NCI-H146 (cell line): Measurements from ENCODE around the gene TP53I11.

Experiments used
- DNase-seq: peaks from one replicate; lab custom pipeline; 2025; lab: John Stamatoyannopoulos, UW

The TP53I11 gene

DNA sequence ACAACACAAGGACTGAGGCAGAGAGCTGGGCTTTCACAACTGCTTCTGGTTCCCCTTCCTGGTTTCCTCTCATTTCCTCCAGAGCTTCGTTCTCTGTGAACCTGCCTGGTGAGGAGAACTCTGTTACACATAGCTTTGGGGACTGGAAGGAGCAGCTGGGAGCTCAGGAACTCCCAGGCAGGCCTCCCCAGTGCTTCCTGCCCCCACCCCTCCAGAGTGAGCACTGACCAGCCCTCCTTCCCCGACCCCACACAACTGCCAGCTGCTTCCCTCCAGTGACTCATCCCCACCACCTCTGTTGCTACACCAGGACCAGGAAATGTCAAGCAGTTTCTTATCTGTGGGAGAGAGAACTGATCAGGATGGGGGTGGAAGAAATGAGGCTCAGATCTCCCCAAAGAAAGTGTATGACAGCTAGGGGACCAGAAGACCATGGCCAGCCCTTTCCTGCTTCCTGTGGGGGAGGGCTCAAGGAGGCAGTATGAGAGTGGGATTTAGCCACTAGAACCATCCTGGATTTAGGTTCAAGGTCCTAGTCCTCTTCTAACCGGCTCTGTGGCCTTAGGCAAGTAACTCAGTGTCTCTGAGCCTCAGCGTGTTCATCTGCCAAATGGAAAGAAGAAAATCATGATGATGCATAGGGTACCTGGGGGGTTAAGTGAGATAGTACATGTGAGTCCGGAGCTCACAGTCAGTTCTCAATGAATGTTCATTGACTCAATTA, 4.5 kb upstream of the TP53I11 start:
- DNase-seq, result peak; percentile 31

DNA sequence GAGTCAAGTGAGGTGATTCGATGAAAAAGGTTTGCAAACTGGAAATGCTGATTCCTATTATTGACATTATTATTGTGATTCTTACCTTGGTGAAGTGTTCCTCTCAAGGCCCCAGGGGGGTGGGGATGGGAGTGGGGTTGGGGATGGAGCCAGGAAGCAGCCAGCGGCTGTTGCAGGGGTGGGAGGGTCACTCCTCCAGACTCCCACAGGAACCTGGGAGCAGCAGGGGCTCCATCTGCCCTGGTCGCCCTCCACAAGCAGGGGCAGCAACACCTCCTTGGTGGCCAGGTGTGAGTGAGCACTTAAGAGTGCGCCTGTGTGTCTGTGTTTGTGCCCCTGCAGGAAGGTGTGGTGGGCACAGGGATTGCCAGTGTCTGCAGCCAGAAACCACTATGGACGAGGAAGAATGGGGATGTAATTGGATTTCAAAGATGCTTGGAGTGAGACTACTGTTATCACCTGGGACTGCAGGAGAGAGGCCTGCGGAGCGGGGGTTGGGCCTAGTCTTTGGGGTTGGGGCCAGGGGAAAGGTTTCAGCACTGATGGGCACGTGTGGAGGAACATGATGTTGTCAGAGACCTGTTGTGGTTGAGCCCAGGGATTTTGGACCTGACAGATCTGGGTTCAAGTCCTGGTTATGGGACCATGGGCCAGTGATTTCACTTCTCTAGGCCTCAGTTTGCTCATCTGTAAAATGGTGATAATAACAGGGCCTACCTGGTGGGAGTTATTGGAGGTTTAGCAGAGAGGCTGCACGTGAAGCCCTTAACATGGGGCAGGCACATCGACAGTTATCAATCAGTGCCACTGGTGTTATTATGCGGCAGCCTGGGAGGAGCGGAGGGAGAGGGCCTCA, 3.6 kb upstream of the TP53I11 start:
- DNase-seq, result no peak

DNA sequence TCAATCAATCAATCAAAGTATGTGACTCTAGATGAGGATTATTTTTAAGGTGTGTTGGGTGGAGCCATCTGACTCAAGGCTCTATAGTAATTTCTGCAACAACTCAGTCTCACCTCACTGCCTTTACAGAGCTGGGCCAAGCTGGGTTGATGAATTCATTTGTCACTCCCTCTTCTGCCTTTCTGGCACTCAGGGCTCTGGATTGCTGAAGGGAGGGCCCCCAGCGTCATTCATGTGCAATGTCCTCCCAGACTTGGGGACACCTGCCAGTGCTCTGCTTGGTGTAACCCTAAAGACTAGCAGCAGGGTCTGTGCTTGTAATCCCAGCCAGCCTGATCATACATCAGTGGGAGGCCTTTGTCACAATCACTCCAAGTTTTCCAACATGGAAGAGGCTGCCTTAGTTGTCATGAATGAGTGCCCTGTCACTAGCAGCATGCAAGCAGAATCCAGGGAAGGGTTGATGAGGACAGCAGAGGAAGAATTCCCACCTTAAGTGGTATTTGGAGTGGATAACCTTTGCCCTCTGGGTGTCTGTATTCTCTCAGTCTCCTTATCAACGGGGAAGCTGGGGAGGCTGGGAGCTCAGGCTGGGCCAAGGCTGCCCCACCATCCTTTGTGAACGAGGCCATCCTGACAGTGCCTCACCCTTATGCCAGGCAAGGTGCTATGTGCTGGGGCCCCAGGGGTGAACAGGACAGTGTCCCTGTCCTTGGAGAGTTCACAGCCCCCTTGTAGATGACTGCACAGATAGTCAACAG, 2.0 kb upstream of the TP53I11 start:
- no peak for DNase-seq

DNA sequence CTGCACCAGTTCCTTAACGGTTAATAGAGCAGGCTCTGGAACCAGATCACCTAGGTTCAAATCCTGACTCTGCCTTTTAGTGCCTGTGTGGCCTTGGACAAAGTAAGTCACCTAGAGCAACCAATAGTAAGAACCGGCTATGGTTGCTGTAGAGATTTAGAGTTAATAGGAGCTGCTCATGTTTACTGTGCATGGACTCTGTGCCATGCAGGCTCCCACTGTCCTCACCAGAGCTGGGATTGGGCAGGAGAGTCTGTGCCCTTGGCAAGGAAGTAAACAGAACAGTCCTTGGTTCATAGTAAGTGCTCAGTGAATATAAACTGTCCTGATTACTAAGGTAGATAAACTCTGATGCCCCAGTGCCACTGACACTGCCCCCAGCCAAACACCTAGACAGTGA, 1.4 kb upstream of the TP53I11 start:
- no peak for DNase-seq

DNA sequence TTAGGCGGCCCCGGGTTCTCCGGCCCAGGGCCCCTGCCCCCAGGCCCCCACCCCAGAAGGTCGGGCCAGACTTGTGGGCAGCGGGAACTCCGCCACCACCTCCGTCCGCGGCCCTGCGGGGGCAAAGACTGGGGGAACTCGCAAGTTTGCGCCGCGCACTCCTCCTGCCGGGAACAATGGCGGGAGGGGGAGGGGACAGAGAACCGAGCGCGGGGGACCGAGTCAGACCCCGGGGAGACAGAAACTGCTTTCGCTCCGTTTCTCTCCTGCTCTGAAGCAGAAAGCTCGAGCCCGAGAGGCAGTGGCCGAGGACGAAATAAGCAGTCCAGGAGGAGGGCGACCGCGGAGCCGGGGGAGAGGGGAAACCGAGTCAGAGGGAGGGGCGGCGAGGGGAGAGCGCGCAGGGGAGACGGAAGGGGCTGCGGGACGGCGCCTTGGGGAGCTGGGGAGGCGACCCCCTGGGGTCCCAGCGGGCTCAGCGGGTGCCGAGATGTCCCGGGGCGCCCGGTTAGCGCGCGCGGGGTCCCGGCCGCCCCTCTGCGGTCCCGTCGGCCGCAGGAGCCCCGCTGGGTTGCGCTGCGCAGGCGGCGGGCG, 555 bp downstream of the TP53I11 start:
- peak; percentile 52 for DNase-seq

DNA sequence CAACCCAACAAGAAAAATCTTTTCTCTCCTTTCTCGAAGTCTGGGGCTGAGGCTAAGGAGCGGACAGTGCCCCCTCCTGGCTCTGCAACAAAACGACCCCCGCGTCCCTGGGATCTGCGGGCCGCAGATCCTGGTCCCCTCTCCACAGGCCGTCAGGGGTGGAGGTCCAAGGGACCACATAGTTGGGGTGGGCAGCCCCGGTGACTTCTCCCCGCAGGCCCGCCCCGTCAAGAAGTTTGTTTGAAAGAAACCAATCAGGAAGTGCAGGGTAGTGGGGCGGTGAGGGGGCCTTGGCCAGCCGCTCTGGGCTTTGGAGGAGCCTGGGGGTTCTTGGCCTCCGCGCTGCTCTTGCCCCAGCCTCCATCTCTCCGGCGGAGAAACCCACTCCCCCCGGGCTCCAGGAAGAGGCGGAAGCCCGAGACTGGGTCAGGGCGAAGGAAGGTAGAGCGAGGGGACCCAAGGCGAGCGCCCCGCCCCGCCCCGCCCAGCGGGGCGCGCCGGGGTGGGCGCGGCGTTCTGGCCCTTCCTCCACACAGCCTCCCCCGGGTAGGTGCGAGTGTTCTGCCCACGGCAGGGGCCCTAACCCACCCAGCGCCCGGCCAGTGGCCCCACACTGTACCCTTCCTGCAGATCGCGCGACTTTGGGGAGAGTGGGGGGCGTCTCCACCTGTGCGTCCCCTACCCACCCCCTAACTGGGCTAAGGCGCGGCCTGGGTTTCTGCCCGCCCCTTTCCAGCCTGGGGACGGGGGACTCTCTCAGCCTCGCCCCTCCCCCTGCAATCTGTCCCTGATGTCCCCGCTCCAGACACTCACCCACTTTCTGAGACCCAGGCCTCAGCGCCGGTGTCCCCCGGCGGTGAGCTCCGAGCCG, 1.3 kb downstream of the TP53I11 start:
- peak; percentile 67 for DNase-seq

DNA sequence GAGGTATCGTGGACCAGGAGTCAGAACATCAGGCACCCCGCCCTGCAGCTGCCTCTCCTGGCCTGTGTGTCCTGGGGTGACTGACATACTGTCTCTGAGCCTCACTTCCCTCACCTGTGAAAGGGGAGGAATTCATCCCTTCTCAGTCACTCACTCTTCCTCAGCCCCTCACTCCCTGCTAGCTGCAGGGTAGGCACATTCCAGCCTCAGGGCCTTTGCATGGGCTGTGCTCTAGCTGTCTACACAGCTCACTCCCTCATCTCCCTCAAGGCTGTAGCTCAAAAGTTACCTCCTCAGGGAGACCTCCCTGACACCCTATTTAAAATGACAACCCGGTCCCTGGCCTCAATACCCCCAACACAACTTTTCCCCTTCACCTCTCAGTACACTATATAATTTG, 2.5 kb downstream of the TP53I11 start:
- no peak for DNase-seq

DNA sequence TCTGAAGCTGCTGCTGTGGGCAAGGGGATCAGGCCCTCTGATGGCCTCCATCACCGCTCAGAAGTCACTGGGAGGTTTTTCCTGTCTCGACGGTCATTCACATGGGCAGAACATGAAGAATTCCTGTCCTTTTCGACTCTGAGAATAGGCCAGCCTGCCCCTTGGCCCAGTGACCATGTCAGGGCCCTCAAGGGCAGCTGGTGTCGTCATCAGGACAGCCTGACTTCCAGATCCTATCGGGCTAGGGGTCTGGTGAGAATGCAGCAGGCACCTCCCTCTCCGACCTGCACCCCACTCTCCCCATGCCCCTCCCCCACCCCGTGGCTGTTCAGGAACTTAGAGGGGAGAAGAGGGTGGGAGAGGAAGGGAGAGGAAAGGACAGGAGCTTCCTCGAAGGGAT, 3.6 kb downstream of the TP53I11 start:
- DNase-seq, result no peak

DNA sequence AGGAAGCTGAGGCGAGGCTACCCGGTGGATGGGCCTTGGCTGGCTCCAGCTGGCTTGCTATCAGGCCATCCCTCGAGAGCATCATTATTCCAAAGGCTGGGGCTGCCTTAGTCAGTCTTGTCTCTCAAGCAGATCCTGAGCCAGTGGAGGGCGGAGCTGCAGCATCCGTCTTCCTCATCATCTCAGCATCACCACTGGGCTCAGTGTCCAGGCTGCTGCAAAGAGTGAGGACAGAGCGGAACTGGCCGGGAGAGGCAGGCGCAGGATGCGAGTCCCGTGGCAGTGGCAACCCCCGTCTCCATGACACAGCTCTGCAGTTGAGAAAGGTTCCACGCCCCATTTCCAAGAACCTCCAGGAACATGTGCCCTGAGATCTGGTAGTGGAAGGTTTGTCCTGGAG, 4.4 kb downstream of the TP53I11 start:
- DNase-seq, result no peak

DNA sequence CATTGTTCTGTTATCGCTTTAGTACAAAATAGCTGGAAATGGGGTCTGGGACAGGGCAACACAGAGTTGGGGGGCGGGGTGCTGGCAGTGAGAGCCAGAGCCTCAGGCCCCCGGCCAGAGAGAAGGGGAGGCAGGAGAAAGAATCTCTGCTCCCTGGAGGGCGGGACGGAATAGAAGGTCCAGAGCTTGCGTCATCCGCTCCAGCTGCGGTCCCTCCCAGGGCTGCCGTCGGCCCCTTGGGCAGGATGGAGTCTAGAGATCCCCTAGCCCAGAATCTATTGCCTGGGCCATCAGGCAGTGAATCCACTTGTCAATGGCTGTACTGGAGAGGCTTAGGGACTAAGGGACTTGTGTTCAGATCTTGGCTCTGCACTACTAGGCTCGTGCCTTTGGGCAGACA, 5.0 kb downstream of the TP53I11 start:
- DNase-seq, result no peak

DNA sequence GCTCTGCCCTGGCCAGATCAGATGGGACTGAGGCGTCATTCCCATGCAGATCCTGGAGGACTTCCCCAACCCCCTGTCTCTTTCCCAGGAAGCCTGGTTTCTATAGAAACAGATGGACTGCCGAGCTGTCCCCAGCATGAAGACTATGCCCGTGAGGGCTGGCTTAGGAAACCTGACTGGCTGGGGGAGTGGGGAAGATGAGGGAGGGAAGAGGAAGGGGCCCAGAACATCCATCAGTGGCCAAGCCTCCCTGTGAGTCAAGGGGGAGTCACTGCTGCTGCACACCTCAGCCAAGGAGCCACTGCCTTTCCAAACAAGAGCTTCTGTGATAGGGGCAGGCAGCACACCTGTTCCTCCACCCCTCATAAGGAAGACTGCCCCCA, 5.8 kb downstream of the TP53I11 start:
- no peak for DNase-seq

DNA sequence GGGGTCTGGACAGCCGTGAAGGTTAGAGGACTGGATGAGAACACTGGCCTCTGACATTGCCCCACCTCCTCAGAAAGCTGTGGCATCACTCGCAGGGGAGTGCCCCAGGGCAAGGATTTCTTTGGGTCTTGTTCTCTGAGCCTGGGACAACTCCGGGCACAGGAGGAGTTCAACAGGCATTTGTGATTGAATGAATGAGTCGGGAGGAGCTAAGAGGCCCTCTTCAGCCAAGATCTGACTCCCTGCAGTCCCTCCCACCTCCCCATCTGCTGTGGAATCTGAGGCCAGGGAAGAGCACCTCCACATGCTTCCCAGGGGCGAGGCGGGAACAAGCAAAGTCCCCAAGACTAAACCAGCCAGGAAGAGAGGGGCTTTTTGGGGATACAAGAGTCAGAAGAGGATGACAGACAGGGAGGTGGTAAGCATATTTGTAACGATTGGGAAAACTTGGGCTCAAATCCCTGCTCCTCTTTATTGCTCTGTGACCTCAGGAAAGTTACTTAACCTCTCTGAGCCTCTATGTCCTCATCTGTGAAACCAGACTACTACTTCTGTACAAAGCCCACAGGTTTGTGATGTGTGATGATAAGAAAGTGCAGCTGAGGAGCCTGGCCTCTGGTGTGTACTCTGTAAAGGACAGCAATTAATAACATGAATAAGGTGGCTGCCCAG, 6.4 kb downstream of the TP53I11 start:
- no peak for DNase-seq

DNA sequence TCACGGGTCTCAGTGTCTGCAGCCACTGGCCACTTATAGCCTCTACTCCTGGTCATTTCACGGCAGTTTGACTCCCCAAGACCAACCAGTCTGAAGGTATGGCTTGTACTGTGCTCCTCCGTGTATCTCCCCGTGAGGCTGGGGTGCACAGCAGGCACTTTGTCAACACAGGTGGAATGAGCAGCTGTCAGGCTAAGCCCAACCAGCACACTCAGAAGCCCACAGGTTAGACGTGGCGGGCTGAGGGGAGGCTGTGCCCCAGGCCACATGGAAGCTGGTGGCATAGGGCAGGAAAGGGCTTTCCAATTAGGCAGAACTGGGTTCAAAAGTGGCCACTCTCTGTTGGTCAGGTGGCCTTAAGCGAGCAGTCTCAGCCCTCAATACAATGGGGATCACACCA, 7.0 kb downstream of the TP53I11 start:
- peak; percentile 93 for DNase-seq

DNA sequence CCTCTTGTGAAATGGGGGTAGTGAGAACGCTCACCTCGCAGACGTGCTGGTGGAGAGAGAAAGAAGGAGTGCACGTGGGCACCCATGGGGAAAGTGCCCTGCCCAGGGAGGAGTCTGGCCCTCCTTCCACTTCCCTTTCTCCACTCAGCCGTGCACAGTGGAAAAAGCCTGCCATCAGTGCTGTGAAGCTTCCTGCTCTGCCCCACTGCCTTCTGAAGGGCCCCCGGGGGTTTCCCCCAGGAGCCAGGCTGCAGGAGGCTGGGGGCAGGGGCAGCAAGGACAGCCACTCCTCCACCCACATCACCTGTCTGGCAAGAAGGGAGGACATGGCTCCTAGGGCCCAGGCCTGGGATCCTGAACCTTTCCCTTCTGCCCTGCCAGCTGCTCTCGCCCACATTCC, 7.6 kb downstream of the TP53I11 start:
- DNase-seq, result peak; percentile 62

DNA sequence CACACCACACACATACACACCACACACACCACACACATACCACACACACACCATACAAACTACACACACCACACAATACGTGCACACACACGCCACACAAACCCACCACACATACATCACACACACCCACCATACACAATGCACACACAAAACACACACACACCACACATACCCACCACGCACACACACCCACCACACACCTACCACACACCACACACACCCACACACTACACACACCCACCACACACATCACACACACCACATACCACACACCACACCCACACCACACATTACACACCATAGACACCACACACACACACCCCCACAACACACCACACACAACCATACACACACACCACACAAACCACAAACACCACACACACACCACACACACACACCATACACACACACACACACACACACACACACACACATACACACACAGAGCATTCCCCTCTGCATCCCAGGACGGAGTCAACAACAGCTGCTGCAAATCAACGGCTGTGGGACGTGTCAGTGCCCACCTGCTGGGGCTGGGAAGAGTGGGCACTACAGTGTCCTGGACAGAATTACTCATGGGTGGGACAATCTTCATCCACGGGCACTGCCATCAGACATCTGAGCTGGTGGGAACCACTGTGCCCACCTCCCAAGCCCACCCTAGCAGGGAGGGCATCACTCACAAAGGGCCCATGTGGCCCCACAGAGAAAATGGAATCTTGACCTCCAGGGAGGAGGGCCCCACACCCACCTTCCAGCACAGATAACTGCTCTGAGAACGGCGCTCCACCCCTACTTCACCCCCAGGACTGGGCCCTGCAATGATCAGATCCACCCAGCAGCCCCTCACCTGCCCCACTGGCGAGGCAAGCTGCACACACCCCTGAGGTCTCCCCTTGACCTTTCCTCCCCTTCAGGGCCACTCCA, 8.4 kb downstream of the TP53I11 start:
- no peak for DNase-seq

DNA sequence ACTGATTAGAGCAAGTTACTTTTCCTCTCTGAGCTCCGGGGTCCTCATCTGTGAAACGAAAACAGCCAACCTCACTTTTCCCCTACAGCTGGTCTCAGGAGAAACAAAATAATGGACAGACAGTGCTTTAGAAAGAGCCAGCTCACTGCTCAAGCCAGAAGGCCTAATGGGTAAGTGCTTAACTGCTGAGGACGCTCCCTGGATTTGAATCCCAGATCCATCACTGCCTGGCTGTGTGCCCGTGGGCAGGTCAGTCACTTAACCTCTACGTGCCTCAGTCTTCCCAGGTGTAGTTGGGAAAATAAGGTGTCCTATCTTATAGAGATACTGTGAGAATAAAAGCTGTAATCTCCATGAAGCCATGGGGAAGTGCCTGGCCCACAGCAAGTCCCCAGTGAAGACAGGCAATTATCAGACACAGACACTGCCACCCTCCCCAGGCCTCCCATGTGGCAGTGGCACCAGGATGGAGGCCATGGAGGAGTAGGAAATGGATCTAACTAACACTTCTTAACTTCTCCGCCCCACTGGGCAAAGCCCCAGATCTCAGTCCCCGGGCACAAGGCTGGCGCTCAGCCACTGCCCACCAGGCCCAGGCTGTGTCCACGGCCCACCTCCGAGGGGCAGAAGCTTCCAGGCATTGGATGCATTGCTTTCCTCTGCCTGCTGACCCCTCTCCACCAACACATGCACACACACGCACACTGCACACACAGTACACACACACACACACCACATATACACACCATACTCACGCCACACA, 9.2 kb downstream of the TP53I11 start:
- no peak for DNase-seq

DNA sequence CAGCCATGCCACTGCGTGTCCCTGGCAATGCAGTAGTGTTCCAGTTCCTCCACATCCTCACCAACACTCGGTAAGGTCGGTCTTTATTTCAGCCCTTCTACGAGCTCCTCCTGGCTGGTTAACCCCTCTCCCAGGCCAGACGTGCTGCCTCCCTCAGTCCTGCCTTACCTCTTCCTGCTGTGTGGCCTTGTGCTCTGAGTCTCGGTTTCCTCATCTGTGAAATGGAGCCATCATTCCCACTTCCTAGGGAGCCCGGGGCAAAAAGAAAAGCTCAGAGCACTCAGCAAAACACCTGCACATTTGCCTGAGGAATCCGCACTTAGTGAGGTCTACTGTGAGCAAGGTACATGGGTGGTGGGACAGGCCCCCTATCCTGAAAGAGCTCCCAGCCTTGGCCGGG, 9.8 kb downstream of the TP53I11 start:
- no peak for DNase-seq

DNA sequence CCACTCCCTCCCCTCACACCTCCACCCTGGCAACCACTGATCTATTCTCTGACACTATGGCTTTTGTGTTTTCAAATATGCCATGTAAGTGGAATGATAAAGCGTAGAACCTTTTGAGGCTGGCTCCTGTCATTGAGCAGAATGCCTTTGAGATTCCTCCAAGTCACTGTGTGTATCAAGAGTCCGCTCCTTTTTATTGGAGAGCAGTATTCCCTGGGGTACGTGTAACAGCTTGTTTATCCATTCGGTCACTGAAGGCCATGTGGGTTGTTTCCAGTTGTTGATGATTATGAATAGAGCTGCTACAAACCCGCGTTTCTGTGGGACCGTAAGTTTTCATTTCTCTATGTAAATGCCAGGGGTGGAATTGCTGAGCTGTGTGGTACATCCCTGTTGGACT, 10.3 kb downstream of the TP53I11 start:
- no peak for DNase-seq
